ENCODE results near the gene CDH4. TPM values are rescaled to one million over a fixed set of nuclear protein-coding genes. Genes with fewer than 3 reads are reported as not detected.

Gene CDH4
- total RNA-seq, 1 donor from 2014 or later = not detected

- intact Hi-C loops (cut with DNase I) = no loop called here
- Histone ChIP-seq H3K36me3 (no peaks in the 10 kb centered on the region), H3K9me3 (no peaks in the 10 kb centered on the region), H3K4me3 (no peak overlapping the region), H3K27me3 (no peaks in the 10 kb centered on the region), H3K27ac (no peak overlapping the region), H3K4me1 (no peaks in the 10 kb centered on the region)
- TF ChIP-seq, protein P1, sequence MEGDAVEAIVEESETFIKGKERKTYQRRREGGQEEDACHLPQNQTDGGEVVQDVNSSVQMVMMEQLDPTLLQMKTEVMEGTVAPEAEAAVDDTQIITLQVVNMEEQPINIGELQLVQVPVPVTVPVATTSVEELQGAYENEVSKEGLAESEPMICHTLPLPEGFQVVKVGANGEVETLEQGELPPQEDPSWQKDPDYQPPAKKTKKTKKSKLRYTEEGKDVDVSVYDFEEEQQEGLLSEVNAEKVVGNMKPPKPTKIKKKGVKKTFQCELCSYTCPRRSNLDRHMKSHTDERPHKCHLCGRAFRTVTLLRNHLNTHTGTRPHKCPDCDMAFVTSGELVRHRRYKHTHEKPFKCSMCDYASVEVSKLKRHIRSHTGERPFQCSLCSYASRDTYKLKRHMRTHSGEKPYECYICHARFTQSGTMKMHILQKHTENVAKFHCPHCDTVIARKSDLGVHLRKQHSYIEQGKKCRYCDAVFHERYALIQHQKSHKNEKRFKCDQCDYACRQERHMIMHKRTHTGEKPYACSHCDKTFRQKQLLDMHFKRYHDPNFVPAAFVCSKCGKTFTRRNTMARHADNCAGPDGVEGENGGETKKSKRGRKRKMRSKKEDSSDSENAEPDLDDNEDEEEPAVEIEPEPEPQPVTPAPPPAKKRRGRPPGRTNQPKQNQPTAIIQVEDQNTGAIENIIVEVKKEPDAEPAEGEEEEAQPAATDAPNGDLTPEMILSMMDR (IDR thresholded peaks at IDR 0.05) = no peak
- no peak for DNase-seq (ENCODE audit: low spot score in 2 of 2)
Measured at GRCh38 chr20:61734733-61735502, 482.9 kb downstream of the CDH4 start.

DNA sequence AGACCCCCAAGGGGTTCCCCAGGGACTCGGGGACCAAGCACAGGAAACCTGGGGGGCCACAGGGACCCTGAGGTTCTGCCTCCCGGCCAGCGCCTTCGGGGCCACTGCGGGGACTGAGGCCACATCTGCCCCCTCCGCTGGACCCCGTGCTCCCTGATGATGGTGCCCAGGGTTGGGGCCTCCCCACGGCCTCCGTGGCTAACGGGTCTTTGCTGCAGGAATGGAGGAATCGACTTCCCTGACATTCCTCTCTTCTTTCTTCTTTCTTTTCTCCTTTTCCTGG, 483.4 kb downstream of the CDH4 start:
- Histone ChIP-seq H3K36me3 (no peaks in the 10 kb centered on the region), H3K4me3 (no peak overlapping the region), H3K27me3 (no peaks in the 10 kb centered on the region), H3K4me1 (no peaks in the 10 kb centered on the region), H3K27ac (no peak overlapping the region), H3K9me3 (no peaks in the 10 kb centered on the region)
- DNase-seq (ENCODE audit: low spot score in 2 of 2) = no peak
- TF ChIP-seq, protein P1 (IDR thresholded peaks at IDR 0.05) = no peak
- intact Hi-C loops (cut with DNase I) = no loop called here

GRCh38 chr20:61736001-61736635, 484.1 kb downstream of the CDH4 start:
- no peaks in the 10 kb centered on the region for H3K27me3 ChIP-seq
- TF ChIP-seq, protein P1 (IDR thresholded peaks at IDR 0.05) = no peak
- no peak overlapping the region for H3K27ac ChIP-seq
- intact Hi-C loops (cut with DNase I) = no loop called here
- H3K4me1 ChIP-seq = no peaks in the 10 kb centered on the region
- H3K4me3 ChIP-seq = no peak overlapping the region
- H3K9me3 ChIP-seq = no peaks in the 10 kb centered on the region
- H3K36me3 ChIP-seq = no peaks in the 10 kb centered on the region
- DNase-seq (ENCODE audit: low spot score in 2 of 2) = no peak

DNA sequence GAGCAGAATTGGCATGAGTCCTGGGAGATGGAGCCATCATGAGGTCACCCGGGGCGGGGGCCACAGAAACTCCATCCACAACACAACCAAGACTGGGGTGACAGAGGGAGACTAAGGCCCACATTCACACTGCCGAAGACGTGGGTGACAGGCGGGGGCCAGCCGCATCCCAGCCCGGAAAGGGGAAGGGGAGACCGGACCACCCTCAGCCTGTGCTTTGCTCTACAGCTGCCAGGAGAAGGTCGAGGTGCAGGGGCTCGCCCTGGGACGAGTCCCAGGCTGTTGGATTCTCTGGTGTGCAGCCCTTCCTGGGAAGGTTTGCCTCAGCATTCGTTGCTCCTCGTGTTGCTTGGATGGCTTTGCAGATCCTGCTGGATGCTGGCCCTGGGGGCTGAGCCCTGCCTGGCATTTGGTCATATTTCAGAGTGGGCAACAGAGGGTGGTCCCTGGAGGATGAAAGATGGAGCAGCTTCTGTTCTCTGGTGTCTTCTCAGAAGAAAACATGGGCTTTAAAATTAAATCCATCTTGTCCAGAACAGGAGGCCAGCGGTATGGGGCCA, 484.8 kb downstream of the CDH4 start:
- intact Hi-C loops (cut with DNase I) = no loop called here
- TF ChIP-seq, protein P1 (IDR thresholded peaks at IDR 0.05) = no peak
- Histone ChIP-seq H3K27ac (no peak overlapping the region), H3K36me3 (no peaks in the 10 kb centered on the region), H3K9me3 (no peaks in the 10 kb centered on the region), H3K27me3 (no peaks in the 10 kb centered on the region), H3K4me1 (no peaks in the 10 kb centered on the region), H3K4me3 (no peak overlapping the region)
- no peak for DNase-seq (ENCODE audit: low spot score in 2 of 2)

DNA sequence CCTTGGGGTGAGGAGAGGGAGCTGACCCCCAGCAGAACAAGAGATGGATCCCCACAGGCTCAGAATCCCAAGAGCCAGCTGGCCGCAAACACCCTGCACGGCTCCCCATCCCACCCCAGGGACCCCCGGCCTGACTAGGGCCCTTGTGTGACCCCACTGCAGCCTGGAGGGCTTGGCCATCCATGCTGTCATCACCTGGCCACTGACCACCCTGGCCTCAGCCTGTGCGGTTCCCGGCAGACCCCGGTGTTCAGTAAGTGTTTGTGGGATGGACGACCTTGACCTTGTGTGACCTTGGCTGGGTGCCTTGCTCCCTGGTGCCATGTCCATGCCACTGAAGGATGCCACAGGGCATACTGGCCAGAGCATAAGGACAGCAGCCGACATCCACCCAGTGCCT, 485.3 kb downstream of the CDH4 start:
- H3K36me3 ChIP-seq = no peaks in the 10 kb centered on the region
- intact Hi-C loops (cut with DNase I) = no loop called here
- TF ChIP-seq, protein P1 (IDR thresholded peaks at IDR 0.05) = no peak
- no peaks in the 10 kb centered on the region for H3K4me1 ChIP-seq
- H3K4me3 ChIP-seq = no peak overlapping the region
- DNase-seq (ENCODE audit: low spot score in 2 of 2) = no peak
- no peaks in the 10 kb centered on the region for H3K27me3 ChIP-seq
- H3K9me3 ChIP-seq = no peaks in the 10 kb centered on the region
- H3K27ac ChIP-seq = no peak overlapping the region
